DLD1 (cell line): ENCODE results near the gene RPAP3.

Experiments
- in situ Hi-C: cut with HindIII; loops from 2 replicates; pipeline ENCODE4 v1.10.0; 2017; ENCODE audit warnings: low sequenced_read_pairs

Gene RPAP3, protein sequence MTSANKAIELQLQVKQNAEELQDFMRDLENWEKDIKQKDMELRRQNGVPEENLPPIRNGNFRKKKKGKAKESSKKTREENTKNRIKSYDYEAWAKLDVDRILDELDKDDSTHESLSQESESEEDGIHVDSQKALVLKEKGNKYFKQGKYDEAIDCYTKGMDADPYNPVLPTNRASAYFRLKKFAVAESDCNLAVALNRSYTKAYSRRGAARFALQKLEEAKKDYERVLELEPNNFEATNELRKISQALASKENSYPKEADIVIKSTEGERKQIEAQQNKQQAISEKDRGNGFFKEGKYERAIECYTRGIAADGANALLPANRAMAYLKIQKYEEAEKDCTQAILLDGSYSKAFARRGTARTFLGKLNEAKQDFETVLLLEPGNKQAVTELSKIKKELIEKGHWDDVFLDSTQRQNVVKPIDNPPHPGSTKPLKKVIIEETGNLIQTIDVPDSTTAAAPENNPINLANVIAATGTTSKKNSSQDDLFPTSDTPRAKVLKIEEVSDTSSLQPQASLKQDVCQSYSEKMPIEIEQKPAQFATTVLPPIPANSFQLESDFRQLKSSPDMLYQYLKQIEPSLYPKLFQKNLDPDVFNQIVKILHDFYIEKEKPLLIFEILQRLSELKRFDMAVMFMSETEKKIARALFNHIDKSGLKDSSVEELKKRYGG

DNA sequence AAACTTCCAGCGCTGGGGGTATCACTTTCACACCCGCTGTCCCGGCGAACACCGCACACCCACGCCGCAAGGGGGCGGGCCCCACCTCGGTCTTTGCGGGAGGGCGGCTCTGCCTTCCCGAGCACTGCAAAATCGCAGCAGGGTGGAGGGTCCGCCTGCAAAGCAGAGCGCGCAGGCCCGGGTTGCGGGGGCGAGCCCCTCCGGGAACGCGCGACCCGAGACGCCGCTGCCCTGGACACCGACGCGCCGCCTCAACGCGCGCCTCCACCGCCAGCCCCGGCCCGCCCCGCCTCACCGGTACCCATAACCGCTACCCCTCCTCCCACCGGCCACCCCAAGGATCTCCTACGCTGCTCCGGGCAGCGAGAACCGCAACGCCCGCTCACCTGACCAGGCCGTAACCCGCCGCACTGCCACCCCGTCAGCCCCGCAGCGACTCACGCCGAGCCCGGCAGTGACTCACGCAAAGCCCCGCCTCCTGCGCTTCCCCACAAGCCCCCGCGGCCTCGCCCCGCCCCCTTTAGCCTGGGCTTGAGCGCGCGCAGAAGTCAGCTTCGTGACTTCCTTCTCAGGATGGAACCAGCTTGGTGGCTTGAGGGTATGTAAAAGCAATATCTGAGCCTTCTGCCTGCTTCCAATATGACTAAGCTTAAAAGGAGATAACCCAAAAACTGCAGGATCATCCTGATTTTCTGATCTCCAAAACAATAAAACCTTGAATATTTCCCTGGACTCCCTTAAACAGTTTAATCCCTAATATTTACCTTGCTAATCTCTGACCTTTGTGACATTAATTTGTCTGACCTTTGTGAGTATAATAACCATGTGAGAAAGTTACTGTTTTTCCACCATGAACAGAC, at the start of gene RPAP3:
Gene RPAP3 (minus strand): TSS at position 465 of the 860 bp plus-strand sequence. CDS start 3,190 bp downstream, outside the sequence.
- in situ Hi-C loops = no loop called here

- in situ Hi-C loops = no loop called here
These were observed 49.1 kb upstream of the RPAP3 start for GRCh38 chr12:47754881-47755280.

DNA sequence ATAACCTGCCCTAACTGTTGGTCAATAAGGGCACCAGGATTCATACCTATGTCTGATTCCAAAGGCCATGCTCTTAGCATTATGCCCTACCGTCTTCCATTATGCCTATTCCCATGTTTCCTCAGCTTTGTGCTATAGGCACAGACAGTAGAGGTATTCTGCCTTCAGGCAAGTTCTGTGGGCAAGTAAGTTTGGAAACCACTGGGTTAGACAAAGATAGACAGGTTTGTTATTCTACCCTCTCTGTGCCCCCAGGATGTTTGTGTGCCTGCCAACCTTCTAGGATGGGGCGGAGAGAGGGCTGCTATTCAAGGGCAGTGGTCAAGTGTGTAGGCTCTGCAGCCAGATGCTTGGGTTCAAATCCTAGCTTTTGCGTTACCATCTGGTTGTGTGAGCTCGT, 48.3 kb upstream of the RPAP3 start:
- in situ Hi-C loops = no loop called here

GRCh38 chr12:47753021-47754001, 47.5 kb upstream of the RPAP3 start:
- in situ Hi-C loops = no loop called here

DNA sequence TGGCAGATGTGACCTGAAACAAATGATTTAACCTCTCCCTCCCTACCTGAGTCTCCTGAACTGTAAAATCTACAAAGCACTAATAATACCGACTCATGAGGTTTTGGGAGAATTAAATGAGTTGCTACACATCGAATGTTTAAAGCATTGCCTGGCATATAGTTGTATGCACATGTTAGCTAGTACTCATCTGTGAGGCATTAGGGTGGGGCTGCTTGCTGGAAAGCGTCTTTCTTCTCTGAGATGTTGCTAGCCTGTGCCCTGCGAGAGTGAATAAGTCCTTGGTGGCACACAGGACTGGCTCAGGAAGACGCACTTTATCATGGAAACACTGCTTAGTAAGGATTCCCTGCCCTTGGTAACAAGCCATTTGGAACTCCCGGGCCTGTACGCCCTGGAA, 46.7 kb upstream of the RPAP3 start:
- in situ Hi-C loops = no loop called here

DNA sequence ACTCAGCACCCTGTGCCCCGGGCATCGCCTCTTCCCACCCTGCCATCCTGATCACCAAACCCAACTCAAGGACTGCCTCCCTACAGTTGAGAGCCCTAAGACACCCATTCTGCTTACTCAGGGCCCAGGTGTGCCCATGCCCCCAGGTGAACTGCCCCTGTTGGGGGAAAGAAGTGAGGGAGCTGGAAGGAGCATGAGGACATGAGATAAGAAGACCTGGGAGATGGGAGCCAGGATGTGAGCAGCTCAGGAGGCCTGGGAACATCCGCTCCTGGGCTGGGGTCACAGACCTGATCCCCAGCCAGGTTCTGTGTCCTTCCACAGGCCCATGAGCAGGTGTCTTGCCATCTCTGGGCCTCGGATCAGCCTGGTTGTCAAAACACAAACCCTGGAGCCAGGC, 46.3 kb upstream of the RPAP3 start:
- in situ Hi-C loops = no loop called here

GRCh38 chr12:47751561-47751960, 45.7 kb upstream of the RPAP3 start:
- in situ Hi-C loops = no loop called here

GRCh38 chr12:47750916-47751470, 45.2 kb upstream of the RPAP3 start:
- in situ Hi-C loops = no loop called here

GRCh38 chr12:47750229-47750798, 44.5 kb upstream of the RPAP3 start:
- in situ Hi-C loops = no loop called here

DNA sequence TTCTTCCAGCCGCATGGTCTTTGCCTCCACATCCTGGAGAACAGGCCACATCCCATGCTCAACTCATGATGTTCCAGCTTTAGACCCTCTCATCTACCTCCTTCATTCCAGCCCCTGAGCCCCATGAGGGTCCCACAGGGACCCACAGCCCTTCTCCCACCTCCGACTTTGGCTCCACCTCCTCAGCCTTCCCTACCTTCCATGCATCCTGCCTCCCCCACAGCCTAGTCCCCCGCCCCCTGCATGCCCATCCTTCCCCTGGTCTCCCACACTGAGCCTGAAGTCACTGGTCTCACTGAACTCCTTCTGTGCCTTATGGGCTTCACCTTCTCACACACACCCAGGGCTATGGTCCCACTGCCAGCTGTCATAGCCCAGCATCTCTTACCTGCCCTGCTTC, 43.1 kb upstream of the RPAP3 start:
- in situ Hi-C loops = no loop called here

DNA sequence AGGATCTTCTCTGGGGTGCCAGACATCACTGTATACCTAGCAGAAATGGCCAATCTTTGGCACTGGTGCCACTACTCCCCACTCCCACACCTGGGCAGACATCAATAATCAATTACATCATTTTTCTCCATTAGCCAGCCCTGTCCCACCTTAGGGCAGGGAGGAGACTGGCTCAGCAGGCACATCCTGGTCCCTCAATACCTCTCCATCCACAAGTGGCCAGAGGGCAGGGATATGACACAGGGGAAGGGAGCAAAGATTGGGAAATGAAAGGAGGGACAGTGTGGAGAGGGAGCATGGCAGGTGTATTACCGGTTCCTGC, 42.6 kb upstream of the RPAP3 start:
- in situ Hi-C loops = no loop called here

DNA sequence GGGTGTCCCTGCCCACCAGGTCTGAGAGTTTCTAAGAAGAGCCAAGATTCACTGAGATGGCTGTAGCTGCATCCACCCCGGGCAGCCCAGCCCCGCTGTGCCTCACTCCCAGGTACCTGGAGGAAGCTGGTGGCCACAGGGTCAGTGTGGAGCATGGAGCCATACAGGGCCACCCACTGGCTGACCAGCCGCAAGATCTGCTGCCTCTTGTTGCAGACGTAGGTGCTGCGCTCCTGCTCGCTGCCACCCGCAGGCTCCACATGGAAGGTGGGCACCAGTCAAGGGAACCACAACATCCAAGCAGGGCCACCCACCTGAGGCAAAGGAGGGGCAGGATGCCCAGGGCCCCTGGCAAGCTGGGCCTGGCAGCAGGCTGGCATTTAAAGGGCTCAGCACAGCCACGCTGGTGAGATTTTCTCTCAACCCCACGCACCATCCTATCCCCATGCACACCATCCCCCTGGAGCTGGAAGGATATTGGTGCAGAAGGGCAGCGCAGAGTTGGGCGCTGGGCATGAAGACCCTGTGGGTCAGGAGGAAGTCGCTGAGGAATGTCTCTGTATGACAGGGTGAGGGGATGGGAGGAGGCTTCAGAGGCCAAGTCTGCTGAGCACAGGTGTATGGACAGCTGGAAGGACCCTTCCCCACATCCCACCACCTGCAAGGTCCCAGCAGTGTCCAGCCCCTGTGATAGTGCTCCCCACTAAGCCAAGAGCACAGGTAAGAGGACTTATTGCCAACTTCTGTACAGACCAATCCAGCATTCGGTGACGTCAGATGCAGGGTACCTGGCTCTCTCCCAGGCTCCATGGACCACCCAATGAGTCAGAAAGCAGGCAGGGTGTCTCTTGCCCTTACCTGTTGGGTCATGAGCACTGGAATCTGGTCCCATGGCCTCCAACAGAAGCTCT, 42.0 kb upstream of the RPAP3 start:
- in situ Hi-C loops = no loop called here

GRCh38 chr12:47747126-47747525, 41.3 kb upstream of the RPAP3 start:
- in situ Hi-C loops = no loop called here

DNA sequence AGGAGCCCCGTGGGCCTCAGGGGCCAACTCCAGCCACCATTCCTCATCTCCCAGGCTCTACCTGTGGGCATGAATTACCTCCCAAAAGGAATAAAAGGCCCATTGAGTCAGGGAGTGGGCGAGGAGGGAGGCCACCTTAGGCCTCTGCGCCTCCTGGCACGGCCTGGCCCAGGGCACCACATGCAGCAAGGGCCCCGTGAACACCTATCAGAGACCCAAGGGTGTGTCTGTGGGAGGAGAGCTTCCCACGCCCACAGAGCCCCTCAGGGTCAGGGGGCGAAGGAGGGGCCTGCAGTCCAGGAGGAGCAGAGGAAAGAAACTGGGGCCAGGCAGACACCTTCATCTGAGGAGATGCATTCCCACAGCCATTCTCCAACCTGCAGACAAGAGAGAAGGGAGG, 40.7 kb upstream of the RPAP3 start:
- in situ Hi-C loops = no loop called here

DNA sequence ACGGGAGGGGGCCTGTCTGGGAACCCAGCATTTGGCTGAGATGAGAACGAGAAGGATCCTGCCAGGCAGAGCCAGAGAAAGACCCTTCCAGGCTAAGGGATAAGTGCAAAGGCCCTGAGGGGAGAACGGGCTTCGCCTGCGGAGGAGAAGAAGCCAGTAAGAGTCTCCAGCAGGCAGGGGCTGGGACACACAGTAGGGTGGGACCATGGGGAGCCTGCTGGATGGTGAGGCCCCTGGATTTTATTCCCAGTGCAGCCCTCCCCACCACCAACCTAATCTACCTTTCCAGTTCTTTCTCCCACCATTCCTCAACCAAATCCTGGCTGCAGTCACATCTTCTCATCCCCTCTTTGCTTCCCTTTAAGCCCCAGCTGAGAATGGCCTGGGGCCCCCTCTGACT, 40.2 kb upstream of the RPAP3 start:
- in situ Hi-C loops = no loop called here

DNA sequence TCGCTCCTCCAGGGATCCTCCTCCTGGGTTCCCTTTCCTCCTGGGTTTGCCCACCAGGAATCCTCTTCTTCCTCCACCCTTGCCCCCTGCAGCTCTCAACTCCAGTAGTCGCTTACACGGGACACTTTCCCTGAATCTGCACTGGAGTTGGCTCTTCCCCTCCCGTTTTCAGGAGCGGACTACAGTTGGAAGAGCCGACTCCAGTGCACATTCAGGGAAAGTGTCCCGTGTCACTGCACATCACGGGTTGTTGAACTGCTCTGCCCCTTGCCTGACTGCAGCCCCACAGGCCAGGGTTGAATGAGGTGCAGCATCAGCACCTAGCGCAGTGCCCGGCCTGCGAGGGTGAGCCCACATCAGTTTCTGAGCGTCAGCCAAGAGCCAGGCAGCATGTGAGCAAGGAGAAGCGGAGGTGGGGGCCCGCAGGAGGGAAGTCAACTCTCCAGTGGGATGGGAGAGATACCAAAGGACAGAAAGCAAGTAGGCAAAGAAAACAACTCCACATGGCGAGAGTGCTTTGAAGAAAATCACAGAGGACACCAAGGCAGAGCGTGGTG, 39.7 kb upstream of the RPAP3 start:
- in situ Hi-C loops = no loop called here

DNA sequence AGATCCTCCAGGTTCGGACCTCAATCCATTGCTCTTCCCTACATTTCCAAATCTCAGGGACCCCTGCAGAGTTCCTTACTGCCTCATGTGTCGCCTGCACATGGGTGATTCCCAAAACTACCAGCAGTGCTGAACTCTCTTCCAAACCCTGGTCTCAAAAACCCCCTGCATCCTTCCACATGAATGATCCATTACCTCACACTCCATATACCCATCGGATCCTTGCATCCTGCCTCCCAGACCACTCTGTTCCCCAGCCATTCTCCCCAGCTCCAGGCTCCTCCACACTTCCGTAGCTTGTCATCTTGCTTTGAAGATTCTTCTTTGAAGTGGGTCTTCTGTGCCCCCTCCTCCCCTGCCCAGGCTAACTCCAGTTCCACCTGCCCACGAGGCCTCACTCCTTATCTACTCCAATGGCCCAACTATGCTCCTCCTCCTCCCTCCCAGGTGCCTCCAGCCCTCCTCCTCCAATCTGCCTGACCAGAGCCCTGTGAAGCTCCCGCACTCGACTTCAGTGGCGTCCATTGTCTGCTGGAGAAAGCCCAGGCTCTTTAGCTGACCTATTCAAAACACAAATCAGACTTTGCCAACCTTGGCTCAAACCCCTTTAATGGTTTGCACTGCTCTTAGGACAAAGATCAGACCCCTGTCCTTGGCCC, 39.1 kb upstream of the RPAP3 start:
- in situ Hi-C loops = no loop called here
